Activated CD4-positive, alpha-beta T cell treated with anti-CD3 and anti-CD28 coated beads for 36 hours (primary cell): Measurements from ENCODE around the gene KCNAB2. TPM values are rescaled to one million over a fixed set of nuclear protein-coding genes. Genes with fewer than 3 reads are reported as not detected.

Experiments used
- ATAC-seq: fragments of 200-7000 bp; cut with Tn5 transposase; one replicate; pipeline ENCODE4 v1.10.0; 2021; ENCODE audit warnings: mild to moderate bottlenecking, moderate library complexity
- CTCF ChIA-PET: fragments of 350-600 bp; sonication (Branson Sonifier 250); formaldehyde crosslinking; loops from one replicate; lab custom pipeline; 2021; ENCODE audit warnings: antibody characterized with exemption; lab: Charles Lee
- POLR2A ChIA-PET: fragments of 350-600 bp; sonication (Branson Sonifier 250); formaldehyde crosslinking; loops from one replicate; lab custom pipeline; 2021; ENCODE audit warnings: antibody characterized with exemption, inconsistent platforms; lab: Charles Lee
- DNase-seq: peaks from one replicate; pipeline ENCODE4 v3.0.0-alpha.2; 2020
- H3K27ac Mint-ChIP-seq: one replicate; pipeline ENCODE4 v1.8.0; 2021; ENCODE audit warnings: mixed read lengths
- H3K27me3 Mint-ChIP-seq: one replicate; pipeline ENCODE4 v1.8.0; 2021; ENCODE audit warnings: mixed read lengths
- H3K36me3 Mint-ChIP-seq: one replicate; pipeline ENCODE4 v1.8.0; 2021; ENCODE audit warnings: low read depth, mixed read lengths
- H3K4me1 Mint-ChIP-seq: one replicate; pipeline ENCODE4 v1.8.0; 2021; ENCODE audit warnings: mixed read lengths
- H3K4me3 Mint-ChIP-seq: one replicate; pipeline ENCODE4 v1.8.0; 2021; ENCODE audit warnings: mild to moderate bottlenecking, moderate library complexity, mixed read lengths
- H3K9me3 Mint-ChIP-seq: one replicate; pipeline ENCODE4 v1.8.0; 2021; ENCODE audit warnings: low read depth, mixed read lengths
- intact Hi-C, 2 experiments: fragments of 100-400 bp; cut with DNase I in 1 of 2; cut with micrococcal nuclease in 1 of 2; formaldehyde crosslinking; loops; one replicate each; pipeline versions ENCODE4 v1.14.2 to v1.15.1; 2022 to 2024; cut with DNase I, micrococcal nuclease
- total RNA-seq, 2 experiments: library from RNA; stranded (reverse); gene quantifications; one replicate each; pipeline ENCODE4 v1.2.3, GENCODE V29; 2021

Gene KCNAB2
- total RNA-seq, 2 experiments from 2014 or later = 231 to 258 TPM

- no peak for ATAC-seq
- H3K27ac Mint-ChIP-seq = no peak overlapping the region
- intact Hi-C loops = no loop called here
- H3K27me3 Mint-ChIP-seq = no peaks in the 10 kb centered on the region
- no peak overlapping the region for H3K4me3 Mint-ChIP-seq
- ChIA-PET CTCF (no interaction called here), POLR2A (no interaction called here)
- no peaks in the 10 kb centered on the region for H3K9me3 Mint-ChIP-seq
- no peaks in the 10 kb centered on the region for H3K4me1 Mint-ChIP-seq
- DNase-seq = peak; percentile 2
- peaks cover 25% of the 10 kb centered on the region for H3K36me3 Mint-ChIP-seq
Measured at GRCh38 chr1:6093611-6094010, 47.9 kb downstream of the KCNAB2 start.

- CTCF ChIA-PET = no interaction called here
- H3K9me3 Mint-ChIP-seq = no peaks in the 10 kb centered on the region
- no peak overlapping the region for H3K27ac Mint-ChIP-seq
Measured at GRCh38 chr1:6094246-6094645, 48.6 kb downstream of the KCNAB2 start.

GRCh38 chr1:6094801-6095505 lies 49.3 kb downstream of the KCNAB2 start:
- peak; percentile 6 for DNase-seq
- no peak overlapping the region for H3K27ac Mint-ChIP-seq
- H3K9me3 Mint-ChIP-seq = no peaks in the 10 kb centered on the region
- intact Hi-C loops = no loop called here
- ChIA-PET POLR2A (no interaction called here), CTCF (interaction anchor here (0.7 kb wide), 1 partner anchor 11 kb away, joined by 3 read pairs; no protein-coding TSS in a partner anchor)
- H3K4me1 Mint-ChIP-seq = no peaks in the 10 kb centered on the region
- no peak overlapping the region for H3K4me3 Mint-ChIP-seq
- no peaks in the 10 kb centered on the region for H3K27me3 Mint-ChIP-seq
- peaks cover 22% of the 10 kb centered on the region for H3K36me3 Mint-ChIP-seq
- ATAC-seq = no peak

More at GRCh38 chr1:6094246-6094645, 48.6 kb downstream of the KCNAB2 start:
- H3K36me3 Mint-ChIP-seq = peaks cover 25% of the 10 kb centered on the region
- H3K4me3 Mint-ChIP-seq = no peak overlapping the region
- POLR2A ChIA-PET = no interaction called here
- no peaks in the 10 kb centered on the region for H3K4me1 Mint-ChIP-seq
- ATAC-seq = no peak
- DNase-seq = peak; percentile 6
- intact Hi-C loops = no loop called here
- no peaks in the 10 kb centered on the region for H3K27me3 Mint-ChIP-seq

GRCh38 chr1:6095511-6096242 lies 50.0 kb downstream of the KCNAB2 start:
- intact Hi-C loops = no loop called here
- no peak for DNase-seq
- no peak for ATAC-seq
- H3K27me3 Mint-ChIP-seq = no peaks in the 10 kb centered on the region
- no peaks in the 10 kb centered on the region for H3K4me1 Mint-ChIP-seq
- ChIA-PET POLR2A (no interaction called here), CTCF (interaction anchor here (0.7 kb wide), 1 partner anchor 12 kb away, joined by 3 read pairs; no protein-coding TSS in a partner anchor)
- H3K36me3 Mint-ChIP-seq = peaks cover 20% of the 10 kb centered on the region
- H3K27ac Mint-ChIP-seq = no peak overlapping the region
- H3K4me3 Mint-ChIP-seq = no peak overlapping the region
- H3K9me3 Mint-ChIP-seq = no peaks in the 10 kb centered on the region

GRCh38 chr1:6096243-6097116 lies 50.8 kb downstream of the KCNAB2 start:
- Mint-ChIP-seq H3K36me3 (peaks cover 20% of the 10 kb centered on the region), H3K9me3 (no peaks in the 10 kb centered on the region), H3K4me3 (no peak overlapping the region), H3K27ac (no peak overlapping the region), H3K27me3 (no peaks in the 10 kb centered on the region), H3K4me1 (no peaks in the 10 kb centered on the region)
- ChIA-PET POLR2A (no interaction called here), CTCF (no interaction called here)
- no peak for ATAC-seq
- no peak for DNase-seq
- intact Hi-C loops = no loop called here

GRCh38 chr1:6097117-6097595 lies 51.5 kb downstream of the KCNAB2 start:
- POLR2A ChIA-PET = interaction anchor here (0.6 kb wide), 1 partner anchor 95 kb away, joined by 3 read pairs; no protein-coding TSS in a partner anchor
- Mint-ChIP-seq H3K36me3 (peaks cover 17% of the 10 kb centered on the region), H3K9me3 (no peaks in the 10 kb centered on the region), H3K27ac (no peak overlapping the region), H3K27me3 (no peaks in the 10 kb centered on the region), H3K4me3 (no peak overlapping the region), H3K4me1 (no peaks in the 10 kb centered on the region)
- ATAC-seq (no peak), DNase-seq (no peak)
- intact Hi-C loops = no loop called here
- CTCF ChIA-PET = no interaction called here

- POLR2A ChIA-PET = interaction anchor here (0.6 kb wide), 1 partner anchor 96 kb away, joined by 3 read pairs; no protein-coding TSS in a partner anchor
- no peaks in the 10 kb centered on the region for H3K4me1 Mint-ChIP-seq
- no peak overlapping the region for H3K27ac Mint-ChIP-seq
- CTCF ChIA-PET = no interaction called here
- peaks cover 17% of the 10 kb centered on the region for H3K36me3 Mint-ChIP-seq
- ATAC-seq (no peak), DNase-seq (no peak)
- intact Hi-C loops = no loop called here
- H3K4me3 Mint-ChIP-seq = no peak overlapping the region
- no peaks in the 10 kb centered on the region for H3K27me3 Mint-ChIP-seq
- no peaks in the 10 kb centered on the region for H3K9me3 Mint-ChIP-seq
Measured at GRCh38 chr1:6097824-6098223, 52.1 kb downstream of the KCNAB2 start.

GRCh38 chr1:6098303-6099215 lies 52.9 kb downstream of the KCNAB2 start:
- ChIA-PET CTCF (no interaction called here), POLR2A (no interaction called here)
- ATAC-seq = no peak
- Mint-ChIP-seq H3K4me1 (no peaks in the 10 kb centered on the region), H3K4me3 (no peak overlapping the region), H3K27me3 (no peaks in the 10 kb centered on the region), H3K27ac (no peak overlapping the region), H3K9me3 (no peaks in the 10 kb centered on the region), H3K36me3 (peaks cover 17% of the 10 kb centered on the region)
- DNase-seq = no peak
- intact Hi-C loops = no loop called here

- CTCF ChIA-PET = interaction anchor here (0.6 kb wide), 1 partner anchor 114 kb away, joined by 3 read pairs; no protein-coding TSS in a partner anchor
- DNase-seq = no peak
- intact Hi-C loops = no loop called here
Measured at GRCh38 chr1:6099297-6099696, 53.6 kb downstream of the KCNAB2 start.

More at GRCh38 chr1:6099297-6099696, 53.6 kb downstream of the KCNAB2 start:
- Mint-ChIP-seq H3K9me3 (no peaks in the 10 kb centered on the region), H3K27ac (no peak overlapping the region), H3K27me3 (no peaks in the 10 kb centered on the region), H3K4me1 (no peaks in the 10 kb centered on the region), H3K36me3 (peaks cover 12% of the 10 kb centered on the region), H3K4me3 (no peak overlapping the region)
- no peak for ATAC-seq
- POLR2A ChIA-PET = no interaction called here
